Activated CD4-positive, alpha-beta T cell treated with anti-CD3 and anti-CD28 coated beads, Interleukin-2, Interleukin-6, amounts not matched to agents 100 ng/mL and 50 ng/mL, durations not matched to agents 16 hours and 8 hours (primary cell): Measurements from ENCODE around the gene MEOX1.
"Not testable (repeated sequence)": the region's sequence is repeated elsewhere in the genome, so short reads cannot be mapped to it uniquely, and the experiment has no call there.

Experiments
- DNase-seq: peaks from one replicate; pipeline ENCODE4 v3.0.0-alpha.2; 2020

The MEOX1 gene

DNA sequence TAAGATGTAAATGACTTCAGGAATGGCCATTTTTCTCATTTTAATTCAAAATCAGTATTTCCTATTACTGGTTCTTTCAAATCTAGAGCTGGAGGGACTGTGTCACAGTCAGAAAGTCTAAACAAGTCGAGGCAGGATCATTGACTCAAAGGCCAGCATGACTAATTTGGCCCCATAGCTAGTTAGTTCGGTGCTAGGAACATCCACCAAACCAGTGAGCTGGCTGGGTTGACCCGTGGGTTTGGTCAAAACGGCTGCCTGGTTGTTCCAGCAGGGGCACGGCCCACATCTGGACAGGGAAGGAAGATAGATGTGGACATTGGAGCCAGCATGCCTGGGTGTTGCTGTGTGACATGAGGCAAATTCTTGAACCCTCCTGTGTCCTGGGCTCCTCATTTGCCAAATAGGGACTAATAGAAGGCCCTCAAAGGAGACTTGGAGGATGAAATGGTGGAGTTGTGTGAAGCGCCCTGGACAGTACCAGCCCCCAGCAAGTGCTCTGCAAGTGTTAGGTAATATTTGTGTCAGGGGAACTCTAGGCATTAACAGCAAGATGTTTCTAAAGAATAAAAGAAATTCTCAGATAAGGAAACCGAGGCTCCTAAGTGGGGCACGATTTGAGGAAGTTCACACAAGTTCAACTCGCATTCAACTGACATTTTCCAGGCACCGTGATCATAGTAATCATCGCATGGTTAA is 46.2 kb downstream of the MEOX1 start:
- no peak for DNase-seq

DNA sequence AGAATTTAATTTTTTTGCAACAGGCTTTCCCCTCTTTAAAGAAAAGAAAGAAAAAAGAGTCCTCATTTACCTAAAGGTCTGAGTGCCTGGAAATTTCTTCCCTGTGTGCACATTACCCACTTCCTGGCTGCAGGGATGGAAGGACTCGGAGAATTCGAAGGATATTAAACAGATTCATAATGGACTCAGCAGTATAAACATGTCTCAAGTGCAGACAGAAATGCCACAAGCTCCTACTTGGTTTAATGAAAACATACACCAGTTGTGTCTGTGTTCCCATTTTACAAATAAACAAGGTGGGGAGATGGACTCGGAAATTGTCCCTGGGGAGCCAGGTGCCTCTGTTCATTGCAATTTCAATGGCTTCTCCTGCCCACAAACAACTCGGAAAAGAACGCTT is 47.2 kb downstream of the MEOX1 start:
- no peak for DNase-seq

DNA sequence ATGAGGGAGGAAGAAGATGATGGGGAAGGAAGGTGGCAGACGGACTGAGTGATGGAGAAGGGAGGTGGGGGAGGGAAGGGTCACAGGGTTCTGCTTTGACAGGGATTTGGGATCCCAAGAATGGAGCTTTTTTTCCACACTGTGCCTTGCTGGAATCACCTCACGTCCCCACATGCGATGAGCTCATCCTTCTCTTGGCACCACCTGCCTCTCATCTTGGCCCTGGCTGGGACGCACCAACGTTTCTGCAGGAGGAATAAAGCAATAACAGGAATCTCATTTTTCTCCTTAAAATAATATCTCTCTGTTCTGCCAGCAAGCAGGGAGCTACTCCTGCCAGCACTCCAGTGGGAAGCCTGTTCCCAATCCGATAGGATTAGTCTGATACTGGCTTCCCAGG is 47.8 kb downstream of the MEOX1 start:
- no peak for DNase-seq

DNA sequence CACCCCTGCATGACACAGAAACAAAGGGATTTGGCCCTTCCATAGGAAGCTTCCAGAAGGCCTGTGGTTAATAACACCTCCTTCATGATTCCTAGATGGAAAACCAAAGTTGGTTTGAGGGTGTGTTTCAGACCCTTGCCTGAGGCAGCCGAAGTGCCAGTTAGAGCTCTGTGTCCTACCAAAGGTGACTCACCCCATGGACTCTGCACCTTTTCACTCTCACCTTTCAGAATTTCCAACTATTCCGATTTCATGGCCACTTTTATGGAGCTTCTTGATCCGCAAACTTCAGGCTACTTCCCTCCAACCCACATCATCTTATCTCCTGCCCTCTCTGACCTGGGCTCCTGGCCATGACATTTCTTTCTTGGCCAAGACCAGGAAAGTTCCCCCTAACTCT is 49.2 kb downstream of the MEOX1 start:
- no peak for DNase-seq

DNA sequence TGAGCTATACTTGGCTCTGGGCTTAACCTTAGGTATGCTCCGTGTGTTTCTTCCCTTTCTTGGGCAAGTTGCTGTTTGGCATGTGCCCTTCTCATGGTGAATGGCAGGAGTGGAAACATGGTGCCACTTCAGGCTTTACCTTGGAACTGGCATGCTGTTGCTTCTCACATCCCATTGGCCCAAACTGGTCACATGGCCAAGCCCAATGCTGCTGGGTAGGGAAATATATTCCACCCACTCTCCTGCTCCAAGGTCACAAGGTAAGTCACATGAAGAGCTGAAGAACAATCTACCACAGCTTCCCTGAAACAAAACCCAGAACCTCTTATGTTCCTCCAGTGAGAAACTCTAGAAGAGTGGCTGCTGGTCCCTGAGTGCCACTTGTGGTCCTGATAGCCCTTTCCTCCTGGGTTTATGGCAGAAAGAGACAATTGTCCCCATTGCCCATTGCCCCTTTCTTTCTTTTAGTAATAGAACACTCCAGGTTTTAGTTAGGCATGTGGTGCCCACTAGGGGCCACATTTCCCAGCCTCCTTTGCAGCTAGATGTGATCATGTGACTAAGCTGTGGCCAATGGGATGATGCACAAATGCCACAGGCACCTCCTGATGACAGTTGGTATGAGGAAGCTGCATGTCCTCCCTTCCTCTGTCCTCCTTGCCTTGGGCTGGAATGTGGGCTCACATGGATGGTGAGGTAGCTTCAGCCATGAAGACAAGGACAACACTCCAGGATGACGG is 50.3 kb downstream of the MEOX1 start:
- no peak for DNase-seq

DNA sequence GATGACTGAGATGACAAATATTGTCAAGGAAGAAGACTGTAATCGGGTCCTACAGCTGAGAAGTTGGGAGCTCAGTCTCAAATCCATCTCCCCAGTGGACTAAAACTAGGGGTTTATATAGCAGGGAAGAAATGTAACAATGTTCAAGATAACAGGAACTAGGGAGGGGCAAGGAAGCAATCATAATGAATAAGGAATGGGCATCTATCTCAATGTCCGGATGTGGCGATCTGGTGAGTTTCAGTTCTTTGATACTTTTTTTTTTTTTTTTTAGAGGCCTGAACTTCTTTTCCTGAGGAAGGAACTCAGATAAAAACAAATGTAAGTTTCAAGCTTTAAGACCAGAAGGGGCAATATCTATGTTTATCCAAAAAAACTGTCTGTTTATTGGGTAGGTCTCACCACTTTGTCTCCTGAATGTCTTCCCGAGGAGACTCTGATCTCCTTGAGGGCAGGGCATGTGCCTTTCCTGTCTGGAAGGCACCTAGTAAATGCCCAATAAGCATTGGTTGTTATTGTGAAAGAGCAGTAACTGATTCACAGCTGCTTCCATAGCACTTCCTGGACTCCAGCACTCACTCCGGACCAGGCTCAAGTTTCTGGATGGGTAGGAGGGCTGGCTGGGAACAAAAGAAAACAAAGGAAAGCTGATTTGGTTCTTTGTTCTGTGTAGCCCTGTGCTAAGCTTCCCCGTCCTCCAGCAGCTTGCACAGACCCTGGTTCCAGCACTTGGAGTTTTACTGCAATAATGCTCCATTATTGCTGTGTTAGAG is 51.9 kb downstream of the MEOX1 start:
- no peak for DNase-seq

DNA sequence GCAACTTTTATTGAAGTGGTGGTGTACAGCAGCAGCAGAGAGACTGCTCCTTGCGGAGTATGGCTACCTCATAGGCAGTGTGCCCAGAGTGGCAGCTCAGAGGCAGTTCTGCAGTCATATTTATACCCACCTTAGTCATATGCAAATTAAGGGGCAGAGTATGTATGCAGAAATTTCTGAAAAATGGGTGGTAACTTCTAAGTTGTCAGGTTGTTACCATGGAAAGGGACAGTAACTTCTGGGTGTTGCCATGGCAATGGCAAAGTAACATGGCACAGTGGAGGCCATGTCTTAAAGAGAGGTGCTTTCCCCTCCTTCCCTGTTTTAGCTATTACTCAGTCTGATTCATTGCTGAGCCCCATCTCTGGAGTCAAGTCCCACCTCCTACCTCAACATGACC is 53.4 kb downstream of the MEOX1 start:
- DNase-seq = peak; percentile 86

DNA sequence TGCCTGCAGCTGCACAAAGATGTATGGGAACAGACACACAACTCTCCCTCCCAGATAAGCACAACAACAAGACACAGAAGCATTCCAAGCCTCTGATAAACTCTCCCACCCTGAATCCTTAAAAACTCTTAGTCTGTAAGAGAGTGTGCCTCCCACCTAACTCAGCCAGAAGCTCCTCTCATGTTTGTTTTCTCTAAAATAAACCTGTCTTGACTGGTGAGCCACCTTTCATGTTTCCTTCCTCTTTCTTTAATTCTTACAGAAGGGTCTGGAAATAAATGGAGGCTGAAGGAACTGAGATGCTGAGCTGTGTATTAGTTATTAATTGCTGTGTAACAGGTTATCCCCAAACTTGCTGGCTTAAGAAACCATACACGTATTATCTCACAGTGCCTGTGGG is 57.2 kb downstream of the MEOX1 start:
- no peak for DNase-seq

DNA sequence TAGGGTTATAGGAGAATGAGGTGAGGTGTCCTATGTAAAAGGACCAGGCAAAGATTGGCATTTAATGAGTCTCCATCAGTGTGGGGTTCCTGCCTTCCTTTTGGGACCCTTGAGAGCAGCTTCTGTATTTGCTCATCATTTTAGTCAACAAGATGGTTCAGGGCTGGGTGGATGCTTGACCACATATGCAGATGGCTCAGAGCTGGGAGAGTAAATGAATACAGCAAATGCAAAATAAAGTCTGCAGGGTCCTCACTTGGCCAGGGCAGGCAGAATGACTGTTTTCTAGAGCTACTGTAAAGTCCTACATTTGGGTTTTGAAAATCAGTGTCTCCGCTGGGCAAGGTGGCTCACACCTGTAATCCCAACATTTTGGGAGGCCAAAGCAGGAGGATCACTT is 58.4 kb downstream of the MEOX1 start:
- DNase-seq = no peak

DNA sequence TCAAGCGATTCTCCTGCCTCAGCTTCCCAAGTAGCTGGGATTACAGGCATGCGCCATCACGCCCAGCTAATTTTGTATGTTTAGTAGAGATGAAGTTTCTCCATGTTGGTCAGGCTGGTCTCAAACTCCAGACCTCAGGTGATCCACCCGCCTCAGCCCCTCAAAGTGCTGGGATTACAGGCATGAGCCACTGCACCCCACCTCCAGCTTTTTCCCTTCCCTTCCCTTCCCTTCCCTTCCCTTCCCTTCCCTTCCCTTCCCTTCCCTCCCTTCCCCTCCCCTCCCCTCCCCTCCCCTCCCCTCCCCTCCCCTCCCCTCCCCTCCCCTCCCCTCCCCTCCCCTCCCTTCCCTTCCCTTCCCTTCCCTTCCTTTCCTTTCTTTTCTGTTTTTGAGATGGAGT is 59.2 kb downstream of the MEOX1 start:
- not testable (repeated sequence) for DNase-seq

DNA sequence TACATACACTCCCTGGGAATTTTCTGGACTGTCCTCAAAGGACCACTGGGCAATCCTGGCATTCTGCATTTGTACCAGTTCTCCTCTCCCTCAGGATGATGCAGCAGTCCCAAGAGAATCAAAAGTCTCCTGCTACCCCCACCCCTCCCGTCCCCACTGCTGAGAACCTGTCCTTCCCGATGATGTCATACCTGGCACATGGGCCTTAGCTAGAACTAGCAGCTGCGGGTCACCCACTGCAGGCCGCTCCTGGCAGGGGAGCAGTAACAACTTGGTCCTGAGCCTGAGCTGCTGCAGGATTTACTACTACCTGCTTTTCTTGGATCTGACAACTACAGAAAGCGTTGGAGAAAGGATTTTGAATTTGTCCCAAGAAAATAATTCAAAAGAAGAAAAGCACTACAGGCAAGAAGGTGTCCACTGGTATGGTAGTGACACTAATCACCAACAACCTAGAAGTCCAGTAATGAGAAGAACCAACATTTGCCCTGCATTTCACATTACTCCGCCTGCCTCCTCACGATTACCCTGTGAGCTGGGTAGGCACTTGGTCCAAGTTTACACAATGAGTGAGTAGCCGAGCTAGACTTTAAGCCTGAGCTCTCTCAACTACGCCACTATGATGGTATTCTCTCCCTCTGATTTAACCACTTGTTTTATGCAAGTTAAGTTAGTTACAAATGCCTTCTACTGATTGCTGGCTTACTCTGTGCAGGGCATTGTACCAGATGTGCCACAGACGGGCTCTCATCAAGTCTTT is 60.3 kb downstream of the MEOX1 start:
- no peak for DNase-seq

DNA sequence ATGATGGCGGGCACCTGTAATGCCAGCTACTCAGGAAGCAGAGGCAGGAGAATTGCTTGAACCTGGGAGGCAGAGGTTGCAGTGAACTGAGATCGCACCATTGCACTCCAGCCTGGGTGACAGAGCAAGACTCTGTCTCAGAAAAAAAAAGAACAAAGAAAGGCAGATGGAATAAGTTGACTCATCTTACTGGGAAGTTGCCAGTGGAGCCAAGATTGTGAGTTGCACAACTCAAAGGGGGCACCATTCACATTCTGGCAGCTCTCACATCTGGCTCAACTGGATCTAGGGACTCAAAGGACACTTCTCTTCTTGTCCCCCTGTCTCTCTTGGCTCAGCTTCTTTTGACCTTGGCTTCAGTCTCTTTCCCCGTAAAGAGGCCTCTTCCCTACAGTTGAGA is 61.9 kb downstream of the MEOX1 start:
- no peak for DNase-seq

DNA sequence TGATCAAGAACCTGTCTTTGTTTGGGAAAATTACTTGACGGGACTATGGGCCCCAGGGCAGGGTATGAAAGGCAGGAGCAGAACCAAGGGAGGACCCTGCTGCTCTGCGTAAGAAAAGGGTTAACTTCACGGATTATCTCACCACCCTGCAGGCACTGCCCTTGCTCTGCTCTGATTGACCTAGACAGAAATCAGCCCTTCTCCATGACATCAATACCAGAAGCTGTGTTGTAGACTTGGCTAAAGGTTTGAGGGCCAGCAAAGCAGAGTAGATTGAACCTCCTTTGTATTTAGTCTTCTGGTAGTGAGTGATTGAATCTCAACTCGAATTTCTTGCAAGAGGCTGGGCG is 62.7 kb downstream of the MEOX1 start:
- no peak for DNase-seq

DNA sequence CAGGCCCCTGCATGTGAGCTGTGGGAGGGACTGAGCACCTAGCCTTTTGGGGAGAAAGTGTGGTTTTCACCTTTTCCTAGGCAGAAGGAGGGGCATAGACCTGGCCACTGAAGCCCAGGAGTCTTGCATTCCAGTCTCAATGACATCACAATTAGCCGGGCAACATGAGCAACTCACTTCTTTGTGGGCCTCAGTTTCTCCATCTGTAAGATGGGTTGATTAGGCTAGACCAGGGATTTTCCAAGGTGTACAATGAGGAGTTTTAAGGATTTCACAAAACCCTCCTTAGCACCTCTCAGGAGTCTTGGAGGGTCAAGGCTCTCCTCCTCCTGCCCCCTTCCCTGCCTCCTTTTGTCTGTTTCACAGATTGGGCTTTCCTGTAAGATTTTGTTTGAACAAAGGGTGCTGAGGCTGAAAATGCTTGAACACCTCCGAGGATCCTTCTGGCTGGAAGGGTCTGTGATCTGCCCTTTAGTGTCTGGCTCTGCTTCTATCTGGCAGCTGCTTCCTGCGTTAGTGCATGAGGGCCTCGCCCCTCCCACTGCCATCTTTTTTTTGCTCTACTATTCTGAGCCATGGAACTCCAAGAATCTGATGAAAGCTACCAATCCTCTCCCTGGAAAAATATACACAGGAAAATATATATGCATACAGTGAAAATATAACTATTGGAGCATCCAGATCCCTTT is 63.2 kb downstream of the MEOX1 start:
- no peak for DNase-seq

DNA sequence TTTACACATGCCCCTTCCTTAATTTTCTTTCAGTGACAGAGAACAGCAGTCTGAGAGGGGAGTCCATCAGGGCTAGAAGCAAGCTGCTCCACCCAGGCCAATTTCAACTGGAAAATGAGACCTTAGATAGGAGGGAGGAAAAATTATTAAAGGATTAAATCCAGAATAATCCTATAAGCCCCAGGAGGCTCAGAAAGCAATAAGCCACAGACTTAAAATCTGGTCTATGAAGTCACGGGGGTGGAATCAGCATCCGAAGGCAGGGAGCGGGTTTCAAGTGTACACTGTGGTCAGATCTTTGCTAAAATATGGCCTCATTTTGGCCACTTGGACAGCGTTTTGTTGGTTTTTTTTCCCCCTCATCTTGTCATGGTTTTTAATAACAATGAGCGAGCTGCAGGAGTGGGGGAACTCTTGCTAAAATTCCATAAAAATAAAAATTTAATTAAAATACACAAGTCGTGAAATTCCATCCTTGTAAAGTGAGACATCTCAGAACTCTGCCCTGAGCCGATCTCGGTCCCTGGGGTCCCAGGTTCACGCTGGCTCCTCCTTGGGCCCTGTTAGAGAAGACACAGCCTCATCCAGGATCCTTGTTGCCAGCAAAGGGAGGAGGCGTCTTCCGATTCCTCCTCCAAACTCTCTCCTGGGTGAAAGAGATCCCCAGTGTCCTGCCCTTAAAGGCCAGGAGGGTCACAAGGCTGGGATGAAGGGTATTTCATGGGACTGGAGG is 63.9 kb downstream of the MEOX1 start:
- no peak for DNase-seq

DNA sequence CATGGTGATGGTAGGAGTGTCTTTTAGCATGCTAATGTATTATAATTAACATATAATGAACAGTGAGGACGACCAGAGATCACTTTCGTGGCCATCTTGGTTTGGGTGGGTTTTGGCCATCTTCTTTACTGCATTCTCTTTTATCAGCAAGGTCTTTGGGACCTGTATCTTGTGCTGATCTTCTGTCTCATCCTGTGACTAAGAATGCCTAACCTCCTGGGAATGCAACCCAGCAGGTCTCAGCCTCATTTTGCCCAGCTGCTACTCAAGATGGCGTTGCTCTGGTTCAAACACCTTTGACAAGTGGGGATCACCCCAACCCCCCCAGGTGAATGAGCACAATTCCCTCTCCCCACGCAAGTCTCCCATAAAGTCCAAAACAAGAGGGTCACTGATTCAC is 66.3 kb downstream of the MEOX1 start:
- no peak for DNase-seq

DNA sequence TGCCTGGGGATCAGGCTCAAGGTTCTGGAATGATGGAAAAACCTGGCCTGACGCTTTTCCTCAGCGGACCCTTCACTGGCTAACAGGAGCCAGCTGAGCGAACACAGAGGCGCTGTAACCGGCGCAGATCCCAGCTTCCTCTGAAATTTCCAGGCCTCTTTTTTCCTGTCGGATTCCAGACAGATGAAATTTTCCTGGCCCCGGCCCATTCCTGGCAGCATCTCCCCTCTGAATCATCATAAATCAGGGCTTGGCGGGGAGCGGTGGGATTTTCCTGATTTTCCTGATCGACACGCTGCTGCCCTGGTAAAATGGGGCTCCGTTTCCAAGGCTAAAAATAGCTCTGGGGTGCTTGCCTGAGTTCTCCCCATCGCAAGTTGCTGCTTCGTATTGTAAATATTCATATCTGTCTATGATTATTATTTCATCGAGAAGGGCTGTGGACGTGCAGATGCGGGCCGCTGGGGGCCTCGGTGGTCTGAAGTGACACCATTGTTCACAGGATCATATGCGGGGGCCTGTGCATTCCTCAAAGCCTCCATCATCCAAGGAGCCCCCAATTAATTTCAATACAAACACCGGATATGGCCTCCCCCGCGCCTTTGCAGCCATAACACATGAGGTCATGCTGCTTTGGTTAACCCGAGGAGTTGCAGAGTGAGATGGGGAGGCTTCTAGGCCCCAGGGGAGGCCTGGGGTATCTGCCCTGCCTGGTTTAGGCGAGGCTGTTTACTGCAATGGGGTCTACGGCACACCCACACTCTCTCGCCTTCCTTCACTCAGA is 69.8 kb downstream of the MEOX1 start:
- DNase-seq = no peak

DNA sequence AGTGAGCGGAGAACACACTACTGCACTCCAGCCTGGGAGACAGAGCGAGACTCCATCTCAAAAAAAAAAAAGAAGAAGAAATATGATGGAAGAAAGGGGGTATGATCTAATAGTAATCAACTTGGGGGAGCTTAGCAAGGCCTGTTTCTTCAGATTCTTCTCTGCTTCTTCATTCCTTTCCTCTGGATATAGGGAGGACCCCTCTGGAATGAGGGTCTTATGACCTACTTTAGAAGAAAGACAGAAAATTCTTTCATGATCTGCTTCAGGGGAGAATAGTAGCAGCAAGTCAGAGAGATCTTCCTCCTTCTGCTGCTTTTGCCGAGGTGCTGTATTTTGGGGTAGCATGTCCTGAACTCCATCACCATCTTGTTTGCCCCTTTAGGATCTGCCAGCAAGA is 70.7 kb downstream of the MEOX1 start:
- no peak for DNase-seq
